Natural killer cell (primary cell): ENCODE data around the gene MLLT1. TPM values are rescaled to one million over a fixed set of nuclear protein-coding genes. Genes with fewer than 3 reads are reported as not detected.

ENCODE experiments used
- ATAC-seq, 3 donors: fragments of 150-1000 bp in 2 of 3; fragments of 200-7000 bp in 1 of 3; cut with Tn5 transposase; 1 replicate in 1 of 3; 2 replicates in 2 of 3; pipeline ENCODE4 v1.10.0; 2021; ENCODE audit warnings: mild to moderate bottlenecking in 2 of 3, moderate library complexity in 2 of 3
- DNase-seq, 2 donors: peaks; one replicate each; pipeline versions ENCODE4 v3.0.0 to v3.0.0-alpha.2; 2013 to 2021; ENCODE audit warnings: mixed read lengths in 1 of 2
- H3K27ac ChIP-seq: one replicate; pipeline ENCODE4 v1.5.1; 2013; ENCODE audit warnings: mild to moderate bottlenecking, low read length
- H3K27me3 ChIP-seq: one replicate; pipeline ENCODE4 v1.6.1; 2013; ENCODE audit warnings: low read length; ENCODE audit not compliant: control insufficient read depth, insufficient read depth
- H3K36me3 ChIP-seq: one replicate; pipeline ENCODE4 v1.6.1; 2013; ENCODE audit warnings: low read length; ENCODE audit not compliant: control insufficient read depth, insufficient read depth
- H3K4me1 ChIP-seq: one replicate; pipeline ENCODE4 v1.6.1; 2013; ENCODE audit warnings: low read length; ENCODE audit not compliant: control insufficient read depth, insufficient read depth
- H3K4me3 ChIP-seq: one replicate; pipeline ENCODE4 v1.5.1; 2013; ENCODE audit warnings: low read length
- H3K9me3 ChIP-seq: one replicate; pipeline ENCODE4 v1.6.1; 2013; ENCODE audit warnings: low read length; ENCODE audit not compliant: control insufficient read depth, insufficient read depth
- H3K27ac Mint-ChIP-seq, 2 donors: one replicate each; pipeline ENCODE4 v1.8.0; 2022; ENCODE audit warnings: mild to moderate bottlenecking in 2 of 2, mixed read lengths in 2 of 2, moderate library complexity in 1 of 2
- H3K27me3 Mint-ChIP-seq, 2 donors: one replicate each; pipeline ENCODE4 v1.8.0; 2022; ENCODE audit warnings: low read depth in 2 of 2, mixed read lengths in 2 of 2
- H3K36me3 Mint-ChIP-seq: one replicate; pipeline ENCODE4 v1.8.0; 2022; ENCODE audit warnings: mixed read lengths
- H3K4me1 Mint-ChIP-seq, 2 donors: one replicate each; pipeline ENCODE4 v1.8.0; 2022; ENCODE audit warnings: mixed read lengths in 2 of 2
- H3K4me3 Mint-ChIP-seq: one replicate; pipeline ENCODE4 v1.8.0; 2022; ENCODE audit warnings: mild to moderate bottlenecking, moderate library complexity, mixed read lengths
- H3K9me3 Mint-ChIP-seq, 2 donors: one replicate each; pipeline ENCODE4 v1.8.0; 2022; ENCODE audit warnings: mixed read lengths in 2 of 2
- WGBS: methylation state at CpG from one replicate; pipeline ENCODE4 v1.1.7; 2013; ENCODE audit warnings: missing lambda C conversion rate; ENCODE audit not compliant: insufficient coverage; 5-methylcytosine and 5-hydroxymethylcytosine counted together
- intact Hi-C: fragments of 100-400 bp; cut with micrococcal nuclease; formaldehyde crosslinking; loops from one replicate; pipeline ENCODE4 v1.14.2; 2022
- total RNA-seq, 4 donors: library from RNA; stranded (reverse); fragments of 120-200 nt in 1 of 4; gene quantifications; one replicate each; pipeline versions ENCODE4 v1.2.3 to v1.2.4, GENCODE V29; 2013 to 2022
- TF ChIP-seq, protein P1 (sequence below): fragments of 200-600 bp; IDR thresholded peaks from one replicate; pipeline ENCODE4 v1.8.0; 2022; ENCODE audit warnings: antibody characterized with exemption

MLLT1 gene
- total RNA-seq, 3 donors from 2014 or later (not counting 1 experiment from before 2014, with no cell fraction given) = 30.2 to 43.8 (median 36.6) TPM

DNA sequence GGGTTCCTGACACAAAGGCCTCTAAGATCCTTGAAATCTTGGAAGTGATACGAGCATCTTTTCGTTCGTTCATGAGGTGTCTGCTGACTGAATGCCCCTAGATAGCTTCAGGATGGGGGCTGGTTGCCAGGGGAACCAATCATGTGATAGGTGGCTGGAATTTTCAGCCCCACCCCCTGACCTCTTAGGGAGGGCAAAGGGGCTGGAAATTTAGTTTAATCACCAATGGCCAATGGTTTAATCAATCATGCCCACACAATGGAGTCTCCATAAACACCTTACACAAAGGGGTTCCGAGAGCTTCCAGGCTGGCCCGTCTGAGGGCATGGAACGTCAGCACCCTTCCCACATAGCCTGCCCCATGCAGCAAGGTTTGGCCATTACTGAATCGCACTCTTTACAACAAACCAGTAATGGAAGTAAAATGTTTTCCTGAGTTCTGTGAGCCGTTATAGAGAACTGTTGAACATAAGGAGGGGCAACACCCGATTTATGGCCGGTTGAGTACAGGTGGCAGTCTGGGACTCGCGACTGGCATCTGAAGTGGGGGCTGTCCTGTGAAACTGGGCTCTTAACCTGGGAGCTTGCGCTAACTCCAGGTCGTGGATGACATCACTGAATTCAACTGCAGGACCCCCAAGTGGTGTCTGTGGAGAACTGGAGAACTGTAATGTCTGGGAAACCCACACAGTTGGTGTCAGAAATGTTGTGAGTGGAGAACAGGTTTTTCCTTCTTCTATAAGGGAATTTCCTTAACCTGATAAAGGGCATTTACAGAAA is 25.6 kb downstream of the MLLT1 start:
- Mint-ChIP-seq H3K9me3 (no peaks in the 10 kb centered on the region), H3K27me3 (no peaks in the 10 kb centered on the region), H3K4me1 (peaks cover 27 to 28% of the 10 kb centered on the region in 2 donors), H3K27ac (no peak overlapping the region), H3K4me3 (no peak overlapping the region), H3K36me3 (no peaks in the 10 kb centered on the region)
- no peak for DNase-seq
- Histone ChIP-seq H3K4me3 (no peak overlapping the region), H3K9me3 (no peaks in the 10 kb centered on the region), H3K27ac (no peak overlapping the region), H3K4me1 (no peaks in the 10 kb centered on the region), H3K36me3 (no peaks in the 10 kb centered on the region), H3K27me3 (no peaks in the 10 kb centered on the region)
- no peak for ATAC-seq
- 87% methylated on average over 14 of the region's 14 CpGs for WGBS
- TF ChIP-seq, protein P1, sequence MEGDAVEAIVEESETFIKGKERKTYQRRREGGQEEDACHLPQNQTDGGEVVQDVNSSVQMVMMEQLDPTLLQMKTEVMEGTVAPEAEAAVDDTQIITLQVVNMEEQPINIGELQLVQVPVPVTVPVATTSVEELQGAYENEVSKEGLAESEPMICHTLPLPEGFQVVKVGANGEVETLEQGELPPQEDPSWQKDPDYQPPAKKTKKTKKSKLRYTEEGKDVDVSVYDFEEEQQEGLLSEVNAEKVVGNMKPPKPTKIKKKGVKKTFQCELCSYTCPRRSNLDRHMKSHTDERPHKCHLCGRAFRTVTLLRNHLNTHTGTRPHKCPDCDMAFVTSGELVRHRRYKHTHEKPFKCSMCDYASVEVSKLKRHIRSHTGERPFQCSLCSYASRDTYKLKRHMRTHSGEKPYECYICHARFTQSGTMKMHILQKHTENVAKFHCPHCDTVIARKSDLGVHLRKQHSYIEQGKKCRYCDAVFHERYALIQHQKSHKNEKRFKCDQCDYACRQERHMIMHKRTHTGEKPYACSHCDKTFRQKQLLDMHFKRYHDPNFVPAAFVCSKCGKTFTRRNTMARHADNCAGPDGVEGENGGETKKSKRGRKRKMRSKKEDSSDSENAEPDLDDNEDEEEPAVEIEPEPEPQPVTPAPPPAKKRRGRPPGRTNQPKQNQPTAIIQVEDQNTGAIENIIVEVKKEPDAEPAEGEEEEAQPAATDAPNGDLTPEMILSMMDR = no peak
- intact Hi-C loops = no loop called here

DNA sequence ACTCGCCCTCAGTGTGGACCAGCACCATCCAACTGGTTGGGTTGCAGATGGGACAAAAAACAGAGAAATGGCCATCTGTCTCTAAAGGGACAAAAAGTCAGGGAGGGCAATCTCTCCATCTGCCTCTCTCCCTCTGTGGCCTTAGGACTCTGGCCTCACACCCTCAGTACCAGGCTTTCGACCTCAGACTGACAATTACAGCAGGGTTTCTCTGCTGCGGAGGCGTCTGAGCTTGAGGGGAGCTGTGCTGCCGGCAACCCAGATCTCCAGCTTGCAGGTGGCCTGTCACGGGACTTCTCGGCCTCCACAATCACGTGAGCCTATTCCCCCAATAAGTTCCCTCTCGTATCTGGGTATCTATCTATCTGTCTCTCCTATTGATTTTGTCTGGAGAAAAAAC is 27.7 kb downstream of the MLLT1 start:
- H3K9me3 ChIP-seq = no peaks in the 10 kb centered on the region
- 98% methylated on average over 9 of the region's 9 CpGs for WGBS
- no peak overlapping the region for H3K4me3 Mint-ChIP-seq
- H3K4me3 ChIP-seq = no peak overlapping the region
- no peaks in the 10 kb centered on the region for H3K9me3 Mint-ChIP-seq
- no peaks in the 10 kb centered on the region for H3K27me3 ChIP-seq
- no peaks in the 10 kb centered on the region for H3K27me3 Mint-ChIP-seq
- no peaks in the 10 kb centered on the region for H3K36me3 Mint-ChIP-seq
- H3K27ac Mint-ChIP-seq = no peak overlapping the region
- peaks cover 38 to 41% of the 10 kb centered on the region in 2 donors for H3K4me1 Mint-ChIP-seq
- no peaks in the 10 kb centered on the region for H3K36me3 ChIP-seq
- ATAC-seq (no peak), DNase-seq (no peak)
- intact Hi-C loops = no loop called here
- TF ChIP-seq, protein P1 = no peak
- no peak overlapping the region for H3K27ac ChIP-seq
- no peaks in the 10 kb centered on the region for H3K4me1 ChIP-seq

DNA sequence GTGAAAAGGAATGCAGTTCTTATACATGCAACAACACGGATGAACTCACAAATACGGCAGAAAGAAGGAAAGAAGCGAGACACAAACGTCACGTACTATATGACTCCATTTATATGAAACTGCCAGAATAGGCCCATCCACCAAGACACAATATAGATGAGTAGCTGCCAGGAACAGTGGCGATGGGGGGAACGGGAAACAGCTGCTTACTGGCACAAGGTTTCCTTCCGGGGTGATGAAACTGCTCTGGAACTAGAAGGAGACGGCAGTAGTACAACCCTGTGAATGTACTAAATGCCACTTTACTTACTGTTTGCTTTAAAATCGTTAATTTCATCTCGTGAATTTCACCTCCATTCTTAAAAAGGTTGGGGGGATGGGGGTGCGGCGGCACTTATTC is 28.9 kb downstream of the MLLT1 start:
- H3K27me3 Mint-ChIP-seq = no peaks in the 10 kb centered on the region
- Histone ChIP-seq H3K4me1 (no peaks in the 10 kb centered on the region), H3K36me3 (no peaks in the 10 kb centered on the region), H3K27ac (no peak overlapping the region), H3K4me3 (no peak overlapping the region), H3K27me3 (no peaks in the 10 kb centered on the region), H3K9me3 (no peaks in the 10 kb centered on the region)
- ATAC-seq (no peak), DNase-seq (no peak)
- peaks cover 43 to 53% of the 10 kb centered on the region in 2 donors for H3K4me1 Mint-ChIP-seq
- intact Hi-C loops = no loop called here
- TF ChIP-seq, protein P1 = no peak
- no peaks in the 10 kb centered on the region for H3K9me3 Mint-ChIP-seq
- WGBS = 93% methylated on average over 11 of the region's 13 CpGs
- no peak overlapping the region for H3K4me3 Mint-ChIP-seq
- no peak overlapping the region for H3K27ac Mint-ChIP-seq
- H3K36me3 Mint-ChIP-seq = no peaks in the 10 kb centered on the region
